ENCODE results near the gene NYNRIN.

Gene NYNRIN

GRCh38 chr14:24392325-24393091 is 6.3 kb upstream of the NYNRIN start:
- Histone ChIP-seq H2AK5ac (ENCODE audit: low read length, severe bottlenecking) (no peak overlapping the region), H3K23ac (ENCODE audit: low read length in 2 of 2) (no peak overlapping the region), H3K14ac (ENCODE audit: low read length in 2 of 2) (no peak overlapping the region), H3K27ac (ENCODE audit: low read length, poor library complexity, severe bottlenecking) (no peak overlapping the region), H2BK15ac (ENCODE audit: low read depth, poor library complexity, severe bottlenecking) (no peak overlapping the region), H3K4me2 (ENCODE audit: low read length, poor library complexity, severe bottlenecking) (no peak overlapping the region), H2AFZ (ENCODE audit: low read depth, low read length) (no peak overlapping the region), H3K4ac (ENCODE audit: low read depth in 1 of 2, low read length in 2 of 2) (no peak overlapping the region), H2BK5ac (ENCODE audit: low read depth, low read length, poor library complexity, severe bottlenecking) (no peak overlapping the region), H2BK120ac (ENCODE audit: low read depth, low read length) (no peak overlapping the region), H3K9me3 (ENCODE audit: control insufficient read depth, low read length) (no peaks in the 10 kb centered on the region), H3K36me3 (ENCODE audit: control insufficient read depth in 1 of 2, insufficient read depth in 2 of 2, low read depth in 1 of 2, low read length in 2 of 2) (no peaks in the 10 kb centered on the region), H3K9ac (ENCODE audit: low read length) (peak overlapping the region; percentile 34), H4K8ac (ENCODE audit: low read length) (no peak overlapping the region), H3K27me3 (ENCODE audit: control insufficient read depth in 1 of 2, insufficient read depth in 1 of 2, low read length in 2 of 2) (peaks cover 0 to 18% of the 10 kb centered on the region in 2 experiments), H2BK12ac (ENCODE audit: low read length in 2 of 2) (no peak overlapping the region), H3K79me1 (replicated peaks; ENCODE audit: low read length, poor library complexity, severe bottlenecking) (no peaks in the 10 kb centered on the region), H3K4me1 (ENCODE audit: control insufficient read depth, insufficient read depth, low read depth, low read length) (peaks cover 5% of the 10 kb centered on the region), H3K4me3 (ENCODE audit: insufficient read depth in 1 of 2, low read depth in 1 of 2, low read length in 2 of 2) (no peak overlapping the region), H4K91ac (ENCODE audit: low read length) (no peak overlapping the region), H3K18ac (ENCODE audit: low read depth in 1 of 2, low read length in 2 of 2) (no peak overlapping the region)
- WGBS, result 79% methylated on average over 8 of the region's 8 CpGs
- peak; percentile 38 for DNase-seq

- Histone ChIP-seq H3K9me3 (ENCODE audit: control insufficient read depth, low read length) (no peaks in the 10 kb centered on the region), H4K8ac (ENCODE audit: low read length) (no peak overlapping the region), H3K27me3 (ENCODE audit: control insufficient read depth in 1 of 2, insufficient read depth in 1 of 2, low read length in 2 of 2) (peaks cover 0 to under 1% of the 10 kb centered on the region in 2 experiments), H2BK15ac (ENCODE audit: low read depth, poor library complexity, severe bottlenecking) (no peak overlapping the region), H2BK120ac (ENCODE audit: low read depth, low read length) (no peak overlapping the region), H3K14ac (ENCODE audit: low read length in 2 of 2) (no peak overlapping the region), H2AK5ac (ENCODE audit: low read length, severe bottlenecking) (no peak overlapping the region), H3K4me3 (ENCODE audit: insufficient read depth in 1 of 2, low read depth in 1 of 2, low read length in 2 of 2) (no peak overlapping the region), H3K27ac (ENCODE audit: low read length, poor library complexity, severe bottlenecking) (no peak overlapping the region), H3K23ac (ENCODE audit: low read length in 2 of 2) (no peak overlapping the region), H3K9ac (ENCODE audit: low read length) (no peak overlapping the region), H3K79me1 (replicated peaks; ENCODE audit: low read length, poor library complexity, severe bottlenecking) (peaks cover 2% of the 10 kb centered on the region), H2BK12ac (ENCODE audit: low read length in 2 of 2) (no peak overlapping the region), H3K4ac (ENCODE audit: low read depth in 1 of 2, low read length in 2 of 2) (no peak overlapping the region), H3K4me2 (ENCODE audit: low read length, poor library complexity, severe bottlenecking) (no peak overlapping the region), H3K4me1 (ENCODE audit: control insufficient read depth, insufficient read depth, low read depth, low read length) (peaks cover 11% of the 10 kb centered on the region), H4K91ac (ENCODE audit: low read length) (no peak overlapping the region), H2AFZ (ENCODE audit: low read depth, low read length) (no peak overlapping the region), H2BK5ac (ENCODE audit: low read depth, low read length, poor library complexity, severe bottlenecking) (no peak overlapping the region), H3K36me3 (ENCODE audit: control insufficient read depth in 1 of 2, insufficient read depth in 2 of 2, low read depth in 1 of 2, low read length in 2 of 2) (no peaks in the 10 kb centered on the region), H3K18ac (ENCODE audit: low read depth in 1 of 2, low read length in 2 of 2) (no peak overlapping the region)
- WGBS, result 63% methylated on average over 1 of the region's 3 CpGs
- DNase-seq, result no peak
Measured at GRCh38 chr14:24394275-24394674, 4.5 kb upstream of the NYNRIN start.

DNA sequence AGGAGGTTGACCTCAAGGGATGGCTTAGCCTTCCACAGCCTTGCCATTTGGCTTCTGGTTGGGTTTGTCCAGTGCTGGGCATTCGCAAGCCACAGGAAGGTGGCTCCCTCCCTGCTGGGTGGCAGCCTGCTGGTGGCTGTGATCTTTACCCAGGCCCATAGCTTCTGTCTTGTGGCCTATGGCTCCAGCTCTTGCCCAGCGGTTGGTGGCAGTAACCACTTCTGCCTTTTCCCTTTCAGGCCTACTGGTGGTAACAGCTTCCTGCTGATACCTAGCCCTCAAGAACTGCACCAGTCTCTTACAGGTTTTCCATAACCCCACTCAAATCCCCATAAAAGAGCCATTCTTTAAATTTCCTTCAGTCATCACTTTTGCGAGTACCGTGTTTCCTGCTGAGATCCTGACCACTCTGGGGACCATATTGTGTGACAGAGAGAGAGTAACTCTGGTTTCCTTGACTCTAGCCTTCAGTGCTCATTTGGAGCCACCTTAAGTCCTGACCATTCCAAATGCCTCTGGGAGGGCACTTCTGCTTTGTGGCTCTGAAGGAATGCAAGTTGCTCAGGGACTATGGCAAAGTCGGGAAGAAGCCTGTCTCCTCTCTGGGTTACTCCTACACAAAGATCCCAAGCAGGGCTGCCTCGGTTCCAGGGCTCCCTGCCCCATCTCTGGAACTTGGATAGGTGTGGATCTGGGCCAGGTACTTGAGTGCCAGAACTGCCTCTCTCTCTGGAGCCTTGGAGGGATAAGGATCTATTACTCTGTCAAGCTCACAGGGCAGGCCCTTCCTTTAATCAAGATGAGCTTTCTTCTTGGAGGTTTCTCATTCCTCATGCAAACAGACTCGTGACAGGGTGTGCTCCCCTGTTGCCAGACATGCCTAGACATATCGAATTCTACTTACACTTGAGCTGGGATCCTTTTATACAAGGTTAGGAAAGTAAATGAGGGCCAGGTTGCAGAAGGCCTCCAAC is 2.9 kb upstream of the NYNRIN start:
- no peaks in the 10 kb centered on the region for H3K27me3 ChIP-seq (ENCODE audit: control insufficient read depth in 1 of 2, insufficient read depth in 1 of 2, low read length in 2 of 2)
- WGBS, result 82% methylated on average over 7 of the region's 8 CpGs
- H3K9ac ChIP-seq (ENCODE audit: low read length), result peak overlapping the region; percentile 11
- no peak overlapping the region for H3K27ac ChIP-seq (ENCODE audit: low read length, poor library complexity, severe bottlenecking)
- DNase-seq, result no peak
- H3K18ac ChIP-seq (ENCODE audit: low read depth in 1 of 2, low read length in 2 of 2), result no peak overlapping the region
- H2BK5ac ChIP-seq (ENCODE audit: low read depth, low read length, poor library complexity, severe bottlenecking), result no peak overlapping the region
- no peak overlapping the region for H3K4ac ChIP-seq (ENCODE audit: low read depth in 1 of 2, low read length in 2 of 2)
- peaks cover 21% of the 10 kb centered on the region for H3K4me1 ChIP-seq (ENCODE audit: control insufficient read depth, insufficient read depth, low read depth, low read length)
- peak overlapping the region; percentile 29 for H2BK120ac ChIP-seq (ENCODE audit: low read depth, low read length)
- no peak overlapping the region for H2BK15ac ChIP-seq (ENCODE audit: low read depth, poor library complexity, severe bottlenecking)
- H2AFZ ChIP-seq (ENCODE audit: low read depth, low read length), result no peak overlapping the region
- no peak overlapping the region for H3K4me3 ChIP-seq (ENCODE audit: insufficient read depth in 1 of 2, low read depth in 1 of 2, low read length in 2 of 2)
- no peaks in the 10 kb centered on the region for H3K36me3 ChIP-seq (ENCODE audit: control insufficient read depth in 1 of 2, insufficient read depth in 2 of 2, low read depth in 1 of 2, low read length in 2 of 2)
- peak overlapping the region; percentile 1 for H4K8ac ChIP-seq (ENCODE audit: low read length)
- peaks cover 6% of the 10 kb centered on the region for H3K79me1 ChIP-seq (replicated peaks; ENCODE audit: low read length, poor library complexity, severe bottlenecking)
- H2BK12ac ChIP-seq (ENCODE audit: low read length in 2 of 2), result peak overlapping the region; percentile 18 to 29
- H3K14ac ChIP-seq (ENCODE audit: low read length in 2 of 2), result no peak overlapping the region
- no peak overlapping the region for H4K91ac ChIP-seq (ENCODE audit: low read length)
- no peak overlapping the region for H2AK5ac ChIP-seq (ENCODE audit: low read length, severe bottlenecking)
- H3K9me3 ChIP-seq (ENCODE audit: control insufficient read depth, low read length), result no peaks in the 10 kb centered on the region
- no peak overlapping the region for H3K23ac ChIP-seq (ENCODE audit: low read length in 2 of 2)
- no peak overlapping the region for H3K4me2 ChIP-seq (ENCODE audit: low read length, poor library complexity, severe bottlenecking)
